Limb (tissue), 2 donors: ENCODE measurements around the gene FZR1.

Source experiments
- DNase-seq, 2 donors: peaks; one replicate each; pipeline ENCODE4 v3.0.0-alpha.2; 2016; ENCODE audit errors: extremely low spot score in 2 of 2

Gene FZR1

DNA sequence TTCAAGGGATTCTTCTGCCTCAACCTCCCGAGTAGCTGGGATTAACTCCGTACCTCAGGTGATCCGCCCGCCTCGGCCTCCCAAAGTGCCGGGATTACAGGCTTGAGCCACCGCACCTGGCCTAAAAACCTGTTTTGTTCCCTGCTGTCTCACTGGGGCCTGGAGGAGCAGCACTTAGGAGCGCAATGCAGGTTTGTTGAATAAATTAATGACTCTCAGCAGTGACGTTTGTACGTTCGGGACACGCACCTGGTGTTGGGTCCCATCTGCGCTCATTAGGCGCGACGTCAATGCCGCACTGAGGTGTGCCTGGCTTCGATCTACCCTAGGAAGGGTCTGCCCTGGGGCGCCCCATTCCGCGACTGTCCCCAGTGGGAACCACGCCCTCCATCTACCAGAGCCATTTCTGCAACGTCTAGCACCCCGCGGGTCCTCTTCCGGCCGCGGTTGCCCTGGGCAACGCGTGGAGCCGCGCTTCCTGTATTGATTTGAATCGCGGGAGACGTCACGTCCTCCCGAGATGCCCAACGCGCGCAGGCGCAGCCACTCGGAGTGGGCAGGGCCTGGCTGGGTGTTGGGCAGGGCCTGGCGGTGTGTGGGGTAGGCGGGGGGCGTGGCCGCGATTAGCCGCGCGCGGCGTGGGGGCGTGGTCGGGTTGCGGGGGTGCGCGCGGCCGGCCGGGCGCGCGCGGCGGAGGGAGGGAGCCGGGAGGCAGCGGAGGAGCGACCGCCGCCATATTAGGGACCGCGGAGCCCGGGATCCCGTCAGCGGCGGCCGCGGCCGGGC lies at the start of gene FZR1:
Gene FZR1, plus strand, starts transcription at position 714 of the 786 bp plus-strand sequence. CDS start 16,679 bp downstream, outside the sequence.
- peak; percentile 97 to 99 for DNase-seq

DNA sequence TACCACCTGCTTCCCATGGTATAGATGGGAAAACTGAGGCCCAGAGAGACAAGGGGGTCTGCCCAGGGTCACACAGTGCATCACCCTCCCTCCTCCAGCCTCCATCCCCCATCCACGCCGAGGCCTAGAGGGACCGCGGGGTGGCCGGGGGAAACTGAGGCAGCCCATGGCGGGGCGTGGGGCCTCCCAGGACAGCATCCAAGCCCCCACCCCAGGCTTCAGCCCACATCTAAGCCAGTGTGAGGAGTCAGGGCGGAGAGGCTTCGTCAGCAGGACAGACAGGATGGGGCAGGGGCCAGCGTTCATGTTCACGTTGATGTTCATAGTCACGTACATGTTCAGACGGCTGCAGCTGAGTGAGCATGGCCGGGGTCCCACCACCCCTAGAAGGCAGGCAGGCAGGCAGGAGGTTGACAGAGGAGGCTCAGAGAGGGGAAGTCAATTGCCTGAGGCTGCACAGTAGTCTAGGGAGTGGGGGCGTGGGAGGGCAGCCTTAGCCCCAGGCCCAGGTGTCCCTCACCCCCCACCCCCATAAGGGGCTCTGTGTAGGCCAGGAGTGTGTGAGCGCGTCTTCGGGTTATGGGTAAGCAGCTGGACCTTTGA lies 49.1 kb upstream of the FZR1 start:
- no peak for DNase-seq

DNA sequence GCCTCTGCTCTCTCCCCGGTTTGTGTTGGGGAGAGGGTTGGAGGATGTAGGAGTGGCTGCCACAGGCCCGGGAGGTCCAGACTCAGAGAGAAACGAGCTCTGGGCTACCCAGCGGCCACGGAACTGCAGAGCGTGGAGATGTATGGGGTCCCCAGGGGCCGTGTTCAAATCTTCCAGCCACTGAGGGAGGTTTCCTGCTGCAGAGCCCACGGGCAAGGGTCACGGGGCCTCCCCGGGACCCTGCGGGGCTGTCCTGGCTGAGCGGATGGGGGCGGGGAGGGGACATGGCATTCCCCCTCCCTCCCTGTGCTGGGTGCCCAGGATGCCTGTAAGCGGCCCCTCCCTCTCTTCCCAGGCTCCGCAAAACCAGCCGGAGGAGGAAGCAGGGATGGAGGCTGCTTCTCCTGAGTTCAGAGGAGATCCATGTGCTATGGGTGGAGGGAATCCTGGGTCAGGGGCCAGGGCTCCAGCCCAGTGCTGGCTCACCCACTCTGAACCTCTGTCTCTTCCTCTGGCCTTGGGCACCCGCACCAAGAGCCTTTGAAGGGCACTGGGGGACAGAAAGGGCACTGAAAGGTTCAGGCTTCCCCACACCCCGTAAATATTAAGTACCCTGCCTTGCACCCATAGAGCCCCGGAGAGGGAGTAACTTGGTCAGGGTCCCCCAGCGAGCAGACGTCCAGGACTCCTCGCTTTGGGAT lies 48.4 kb upstream of the FZR1 start:
- peak in 1 of 2 donors; percentile 38 for DNase-seq

DNA sequence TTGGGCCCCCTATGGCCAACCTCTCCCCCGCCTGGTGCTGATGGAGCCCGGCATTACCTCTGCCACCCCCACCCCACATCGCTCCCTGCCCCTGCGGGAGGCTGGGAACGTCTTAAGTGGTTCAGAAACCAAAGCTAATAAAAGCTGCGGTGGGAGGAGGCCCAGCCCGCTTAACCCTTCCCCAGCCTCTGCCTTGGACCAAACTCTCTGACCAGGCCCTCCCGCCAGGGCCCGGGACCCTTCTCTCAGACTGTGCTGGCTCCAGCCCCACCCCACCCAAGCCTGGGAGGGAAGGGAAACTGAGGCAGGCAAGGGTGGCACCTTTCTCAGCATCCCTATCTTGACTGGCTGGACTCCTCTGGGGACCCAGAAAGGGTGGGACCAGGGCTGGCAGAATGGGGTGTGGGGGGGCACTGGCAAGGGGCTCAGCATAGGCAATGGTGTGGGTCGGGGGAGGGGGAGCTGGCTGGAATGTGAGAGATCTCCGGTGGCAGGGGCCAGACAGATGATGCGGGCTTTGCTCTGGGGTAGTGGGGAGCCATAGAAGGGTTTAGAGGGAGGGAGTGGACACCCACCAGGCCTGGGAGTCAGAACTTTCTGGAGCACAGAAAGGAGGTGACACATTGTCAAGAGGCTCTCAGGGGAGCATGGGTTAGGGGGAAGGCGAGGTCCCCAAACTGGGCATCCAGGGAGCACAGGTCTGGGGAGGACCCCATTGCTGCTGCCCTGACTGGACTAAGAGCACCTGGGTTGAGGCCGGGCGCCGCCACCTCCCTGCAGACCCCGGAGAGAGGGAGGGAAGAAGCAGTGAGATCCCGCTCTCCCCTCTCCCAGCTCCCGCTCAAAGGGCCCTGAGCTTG lies 47.7 kb upstream of the FZR1 start:
- DNase-seq: peak; percentile 34 to 73

DNA sequence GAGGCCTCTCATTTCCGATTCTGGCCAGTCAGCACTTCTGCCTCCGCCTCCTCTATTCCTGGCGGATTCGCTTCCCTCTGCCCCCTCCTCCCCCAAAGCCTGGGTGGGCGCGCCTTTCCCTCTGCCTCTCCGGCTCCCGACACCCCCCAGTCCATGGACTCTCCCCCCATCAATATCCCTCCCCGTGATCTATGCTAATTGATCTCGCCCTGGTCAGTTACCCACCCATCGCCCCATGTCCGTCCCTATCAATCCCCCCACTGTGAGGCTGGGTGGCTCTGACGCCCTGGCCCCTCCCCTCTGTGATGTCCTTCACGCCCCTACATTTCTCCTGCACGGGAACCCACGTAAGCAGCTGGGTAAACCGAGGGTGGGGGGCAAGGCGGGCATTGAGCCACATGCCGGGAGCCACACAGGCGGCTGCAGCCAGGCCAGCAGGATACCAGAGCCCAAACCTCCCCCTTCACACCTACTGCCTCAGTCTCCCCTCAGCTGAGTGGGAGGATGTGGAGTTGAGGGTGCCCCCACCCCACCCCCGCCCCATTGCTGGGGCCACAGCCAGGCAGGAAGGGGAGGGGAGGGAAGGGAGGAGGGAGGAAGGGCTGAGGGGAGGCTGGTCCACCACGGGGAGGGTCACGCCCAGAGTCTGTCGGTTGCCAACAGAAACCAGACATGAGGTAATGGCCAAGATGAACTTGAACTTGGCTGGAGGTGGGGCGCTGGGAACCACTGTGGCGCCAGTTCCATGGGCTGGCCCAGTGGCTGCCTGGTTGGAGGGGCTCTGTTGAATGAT lies 46.8 kb upstream of the FZR1 start:
- DNase-seq: peak; percentile 88 to 91

DNA sequence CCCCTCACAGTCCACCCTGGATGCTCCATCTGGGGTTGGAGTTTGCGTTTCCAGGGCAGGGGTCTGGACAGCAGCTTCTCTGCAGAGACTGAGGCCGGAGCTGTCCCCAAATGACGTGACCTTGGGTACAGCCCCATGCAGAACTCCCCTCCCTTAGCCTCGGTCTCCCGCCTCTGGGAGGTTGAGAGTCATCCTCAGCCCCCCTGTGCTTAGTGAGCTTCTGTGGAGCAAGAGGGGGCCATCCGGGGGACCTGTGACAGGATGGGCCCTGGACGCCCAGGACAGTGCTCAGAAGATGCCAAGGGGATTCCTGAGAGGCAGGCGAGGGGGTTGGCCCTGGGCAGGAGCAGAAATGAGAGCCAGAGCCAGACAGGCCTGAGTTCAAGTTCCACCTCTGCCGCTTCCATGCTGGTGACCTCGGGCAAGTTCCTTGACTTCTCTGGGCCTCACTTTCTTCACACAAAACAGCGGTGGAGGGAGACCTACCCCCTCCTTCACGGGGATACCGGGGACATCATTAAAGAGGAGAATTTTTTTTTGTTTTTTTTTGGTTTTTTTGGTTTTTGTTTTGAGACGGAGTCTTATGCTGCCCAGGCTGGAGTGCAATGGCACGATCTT lies 46.0 kb upstream of the FZR1 start:
- DNase-seq: no peak

DNA sequence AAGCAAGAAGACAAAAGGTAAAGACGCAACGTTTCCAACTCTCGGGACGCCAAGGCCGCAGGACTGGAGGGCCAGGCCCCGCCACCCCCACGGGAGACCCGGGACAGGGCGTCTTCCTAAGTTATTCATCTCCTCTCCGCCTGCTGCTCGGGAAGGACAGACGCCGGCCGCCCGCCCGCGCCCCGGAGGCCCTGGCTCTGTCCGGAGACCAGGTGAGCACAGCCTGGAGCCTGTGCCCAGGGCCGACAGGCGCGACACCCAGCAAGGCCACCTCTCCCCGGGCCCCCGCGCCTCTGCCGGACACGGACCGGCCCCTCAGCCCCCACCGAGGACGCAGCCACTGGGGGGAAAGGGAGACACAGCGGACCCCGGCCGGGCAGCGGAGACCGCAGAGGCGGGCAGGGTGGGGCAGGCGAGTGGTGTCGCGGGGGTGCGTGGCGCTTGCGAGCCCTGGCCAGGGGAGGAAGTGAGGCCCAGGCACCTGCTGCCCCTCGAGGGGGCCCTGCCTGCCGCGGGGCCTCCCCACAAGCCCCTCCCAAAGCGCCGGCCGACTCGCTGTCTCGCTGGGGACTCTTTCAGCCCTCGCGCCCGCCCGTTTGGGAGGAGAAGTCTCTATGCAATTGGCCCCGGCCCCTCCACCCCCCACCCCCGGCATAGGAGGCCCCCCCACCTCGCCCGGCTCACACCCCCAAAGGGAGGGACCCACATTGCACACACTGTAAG lies 43.0 kb upstream of the FZR1 start:
- no peak for DNase-seq

DNA sequence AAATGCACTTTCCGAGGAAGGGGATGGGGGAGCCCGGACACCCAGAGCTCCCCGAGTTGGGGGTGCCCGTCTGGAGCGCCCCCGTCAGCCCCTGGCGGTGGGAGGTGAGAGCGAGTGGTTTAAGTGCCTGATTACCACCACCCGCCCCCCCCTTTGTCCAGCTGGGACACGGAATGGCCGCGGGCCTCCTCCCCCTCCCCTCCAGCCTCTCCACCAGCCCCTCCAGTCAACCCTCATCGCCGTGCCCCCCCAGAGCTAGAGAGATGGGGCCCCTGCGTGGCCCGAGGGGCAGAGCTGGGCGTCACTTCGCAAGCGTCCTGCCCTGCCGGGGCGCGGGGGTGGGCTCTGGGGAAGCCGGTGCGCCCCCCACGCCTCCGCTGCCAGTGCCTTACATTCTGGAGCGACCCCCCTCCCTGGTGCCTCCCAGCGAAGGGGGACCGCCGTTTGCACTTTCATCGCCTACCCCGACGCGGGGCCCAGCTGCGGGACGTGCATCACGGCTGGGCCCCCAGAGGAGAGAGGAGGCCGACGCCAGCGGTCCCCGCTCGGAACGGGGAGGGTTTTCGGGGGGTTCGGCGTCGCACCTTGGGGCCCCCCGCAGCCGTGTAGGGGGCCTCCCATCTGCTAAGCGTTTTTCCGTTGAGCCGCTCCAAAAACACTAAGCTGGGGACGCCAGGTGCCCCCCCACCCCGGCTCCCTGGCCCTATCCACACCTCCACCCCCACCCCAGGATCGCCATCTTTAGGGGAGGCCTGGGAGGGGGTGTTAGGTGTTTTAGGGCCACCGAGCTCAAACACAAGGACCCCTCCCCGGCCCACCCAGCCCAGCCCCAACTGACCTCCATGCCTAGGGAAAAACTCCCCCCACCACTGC lies 42.2 kb upstream of the FZR1 start:
- peak in 1 of 2 donors; percentile 66 for DNase-seq

DNA sequence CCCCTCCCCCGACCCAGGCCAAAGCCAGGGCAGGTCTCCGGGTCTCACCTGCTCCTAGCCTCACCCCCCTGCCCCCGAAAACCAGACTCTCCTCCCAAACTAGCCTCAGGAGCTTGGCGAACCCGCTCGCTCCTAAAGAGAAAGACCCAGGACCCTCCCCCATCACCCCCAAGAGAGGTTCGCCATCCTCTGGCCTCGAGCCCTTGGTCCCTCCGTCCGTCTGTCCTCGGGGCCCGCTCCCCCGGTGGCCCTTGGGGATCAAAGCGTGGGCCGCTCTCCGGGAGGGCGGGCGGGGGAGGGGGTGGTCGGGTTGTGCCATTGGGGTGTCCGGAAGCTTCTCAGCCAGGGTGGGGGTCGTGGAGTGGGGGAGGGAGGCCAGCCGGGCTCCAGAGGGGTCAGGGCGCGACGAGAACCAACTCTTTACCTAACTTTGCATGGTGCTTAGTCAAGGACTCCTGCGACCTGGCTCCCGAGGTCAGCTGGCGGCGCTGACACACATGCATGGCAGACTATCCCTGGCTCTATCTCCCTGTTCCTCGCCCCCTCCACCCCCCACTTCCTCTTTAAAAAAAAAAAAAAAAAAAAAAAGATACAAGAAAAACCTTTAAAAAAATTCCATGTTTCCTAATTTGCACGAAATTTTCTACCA lies 41.4 kb upstream of the FZR1 start:
- no peak for DNase-seq

DNA sequence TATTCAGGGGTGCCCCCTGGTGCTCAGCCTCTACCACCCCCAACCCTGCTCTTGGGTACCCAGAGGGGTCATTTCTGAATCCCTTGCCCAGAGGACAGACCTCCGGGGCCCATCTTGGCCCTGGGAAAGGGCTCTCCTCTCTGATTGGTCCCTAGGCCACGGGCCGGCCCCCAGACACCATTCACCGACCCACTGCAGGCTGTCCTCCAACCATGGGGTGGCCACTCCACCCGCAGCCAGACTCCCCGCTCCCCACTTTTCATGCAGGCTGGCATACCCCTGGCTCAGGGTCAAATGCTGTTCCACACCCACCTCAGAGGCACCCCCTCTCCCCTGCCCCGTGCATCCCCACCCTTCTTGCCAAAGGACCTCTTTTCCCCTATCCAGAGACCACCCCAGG lies 40.6 kb upstream of the FZR1 start:
- no peak for DNase-seq

DNA sequence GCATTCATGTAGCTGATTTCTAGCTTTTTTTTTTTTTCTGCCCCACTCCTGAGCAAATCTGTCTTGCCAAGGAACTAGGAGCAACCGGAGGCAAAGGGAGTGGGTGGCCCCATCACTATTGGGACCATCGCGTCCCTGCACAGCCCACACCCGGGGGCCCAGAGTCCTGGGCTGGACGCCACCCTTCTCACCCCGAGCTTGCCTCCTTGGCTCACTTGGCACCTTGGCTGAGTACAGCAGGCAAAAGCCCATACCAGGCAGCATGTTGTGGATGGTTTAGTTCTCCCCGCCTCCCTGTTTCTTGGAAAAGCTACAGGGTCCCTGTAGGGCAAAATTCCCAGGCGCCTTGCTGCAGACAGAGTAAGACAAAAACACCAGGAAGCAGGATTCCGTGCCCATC lies 39.5 kb upstream of the FZR1 start:
- DNase-seq: no peak

DNA sequence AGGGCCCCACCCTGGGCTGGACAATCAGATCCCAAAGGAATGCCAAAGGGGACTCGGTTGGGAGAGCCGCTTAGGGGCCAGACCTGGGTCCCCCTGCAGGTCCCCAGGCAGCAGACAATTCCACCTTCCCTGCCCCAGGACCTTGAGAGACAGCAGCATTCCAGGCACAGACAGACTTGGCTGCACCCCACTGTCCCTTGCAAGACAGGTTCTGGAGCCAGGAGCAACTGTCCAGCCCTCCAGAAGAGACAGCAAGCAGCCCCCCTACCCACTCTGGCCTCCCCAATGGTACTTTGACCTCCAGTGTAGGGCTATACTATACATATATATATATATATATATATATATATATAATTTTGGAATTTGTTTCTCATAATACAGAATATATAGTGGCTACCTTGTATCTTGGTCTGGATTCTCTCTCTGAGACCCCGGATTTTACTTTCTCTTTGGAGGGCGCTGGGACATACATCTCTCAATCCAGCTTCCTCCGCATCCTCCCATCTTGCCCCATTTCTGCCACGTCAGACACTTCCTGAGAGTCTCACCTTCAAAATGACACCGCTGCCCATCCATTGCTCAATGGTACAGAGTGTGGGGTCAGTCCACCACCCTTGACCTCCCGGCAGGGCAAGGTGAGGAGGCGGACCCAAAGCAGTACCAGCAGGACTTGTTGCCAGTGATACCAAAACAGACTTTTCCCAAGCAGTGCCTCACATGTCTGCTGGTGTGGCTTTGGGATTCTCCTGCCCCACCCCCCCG lies 38.5 kb upstream of the FZR1 start:
- no peak for DNase-seq

DNA sequence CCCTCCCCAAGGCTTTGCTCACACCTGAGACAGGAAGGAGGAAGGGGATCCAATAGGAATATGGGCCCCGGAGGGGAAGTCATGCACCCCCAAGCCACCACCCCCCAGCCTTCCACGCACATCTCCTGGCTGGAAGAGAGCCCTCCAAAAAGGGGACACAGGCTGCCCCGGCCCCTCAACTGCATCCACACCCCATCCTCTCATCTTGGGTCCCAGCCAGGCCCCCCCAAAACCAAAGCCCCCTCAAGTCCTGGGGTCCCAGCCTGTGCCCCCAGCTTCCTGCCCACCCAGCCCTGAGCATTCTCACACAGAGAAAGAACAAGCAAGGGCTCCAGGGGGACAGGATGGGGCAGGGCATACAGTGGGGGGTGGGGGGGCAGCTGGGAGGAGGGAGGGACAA lies 37.9 kb upstream of the FZR1 start:
- DNase-seq: no peak

DNA sequence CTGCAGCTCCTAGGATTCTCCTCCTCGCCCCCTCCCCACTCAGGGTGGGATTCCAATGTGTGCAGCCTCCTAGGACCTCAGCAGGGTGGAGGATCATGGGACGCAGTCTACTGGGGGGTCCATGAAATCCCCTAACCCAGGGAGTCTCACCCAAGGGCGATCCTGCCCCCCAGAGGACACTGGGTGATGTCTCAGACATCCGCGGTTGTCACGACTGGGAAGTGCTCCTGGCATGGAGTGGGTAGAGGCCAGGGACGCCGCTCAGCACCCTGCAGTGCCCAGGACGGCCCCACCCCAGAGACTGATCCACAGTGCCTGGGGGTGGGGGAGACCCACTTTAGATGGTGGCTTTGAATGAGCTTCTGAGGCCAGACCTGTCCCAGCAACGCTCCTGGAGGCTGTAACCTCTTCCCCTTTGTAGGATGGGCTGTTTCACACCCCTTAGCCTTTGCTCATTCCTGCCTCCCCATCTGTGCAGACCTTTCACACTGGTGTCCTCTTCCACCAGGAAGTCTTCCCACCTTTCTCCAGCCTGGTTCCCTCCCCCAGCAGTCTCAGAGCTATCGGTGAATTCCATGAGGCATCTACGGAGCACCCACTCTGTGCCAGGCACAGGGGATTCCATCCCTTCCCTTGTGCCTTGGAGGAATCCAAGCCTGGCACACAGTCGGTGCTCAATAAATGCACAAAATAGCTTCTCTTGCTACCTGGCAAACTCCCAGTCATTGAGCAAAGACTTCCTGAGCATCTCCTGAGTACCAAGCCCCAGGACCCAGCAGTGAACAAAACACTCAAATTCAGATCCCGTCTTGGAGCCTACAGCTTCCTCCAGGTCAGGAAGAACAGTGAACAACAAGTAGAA lies 36.2 kb upstream of the FZR1 start:
- DNase-seq: no peak

DNA sequence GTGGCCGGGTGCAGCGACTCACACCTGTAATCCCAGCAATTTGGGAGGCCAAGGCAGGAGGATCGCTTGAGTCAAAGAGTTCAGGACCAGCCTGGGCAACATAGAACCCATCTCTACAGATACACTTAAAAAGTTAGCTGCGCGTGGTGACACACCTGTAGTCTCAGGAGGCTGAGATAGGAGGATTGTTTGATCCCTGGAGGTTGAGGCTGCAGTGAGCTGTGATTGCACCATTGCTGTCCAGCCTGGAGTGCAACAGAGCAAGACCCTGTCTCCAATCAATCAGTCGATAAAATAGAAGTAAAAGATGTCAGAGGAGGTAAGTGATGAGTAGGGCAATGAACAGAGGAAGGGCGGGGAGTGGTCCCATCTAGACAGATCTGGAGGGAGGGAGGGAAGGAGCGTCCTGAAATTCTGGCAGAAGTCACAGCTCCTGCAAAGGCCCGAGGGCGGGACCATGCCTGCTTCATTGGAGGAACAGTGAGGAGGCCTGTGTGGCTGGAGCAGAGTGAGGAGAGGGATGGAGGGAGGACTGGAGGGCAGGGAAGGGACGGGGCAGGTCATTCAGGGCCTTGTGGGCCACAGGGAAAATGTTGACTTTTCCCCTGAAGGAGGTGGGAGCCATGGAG lies 35.5 kb upstream of the FZR1 start:
- no peak for DNase-seq
